Measurements from ENCODE around the gene CDK16. TPM values are rescaled to one million over a fixed set of nuclear protein-coding genes. Genes with fewer than 3 reads are reported as not detected.
A peak's percentile ranks its signal among the peaks of the same experiment; 100 is the strongest.

Gene CDK16
- polyA plus RNA-seq, 1 donor = 113 TPM

- no peak for DNase-seq
Observed at GRCh38 chrX:47182106-47182700, 36.3 kb upstream of the CDK16 start.

DNA sequence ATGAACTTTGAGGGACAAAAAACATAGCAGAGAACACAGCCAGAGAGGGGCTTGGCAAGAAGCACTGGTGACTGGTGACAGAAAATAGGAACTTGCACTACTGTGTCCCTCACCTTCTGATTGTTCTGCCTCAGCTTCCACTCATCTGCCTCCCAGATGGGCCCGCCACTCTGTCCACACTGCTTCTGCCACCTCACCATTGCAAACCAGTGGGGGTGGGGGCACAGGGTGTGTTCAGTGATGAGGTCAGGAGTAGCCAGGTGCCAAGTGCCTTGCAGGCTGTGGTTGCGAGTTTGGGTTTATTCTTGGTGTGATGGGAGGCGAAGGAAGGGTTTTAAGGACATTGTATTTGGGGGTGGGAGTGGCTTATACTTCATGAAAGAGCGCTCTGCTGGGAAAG, 34.0 kb upstream of the CDK16 start:
- no peak for DNase-seq

DNA sequence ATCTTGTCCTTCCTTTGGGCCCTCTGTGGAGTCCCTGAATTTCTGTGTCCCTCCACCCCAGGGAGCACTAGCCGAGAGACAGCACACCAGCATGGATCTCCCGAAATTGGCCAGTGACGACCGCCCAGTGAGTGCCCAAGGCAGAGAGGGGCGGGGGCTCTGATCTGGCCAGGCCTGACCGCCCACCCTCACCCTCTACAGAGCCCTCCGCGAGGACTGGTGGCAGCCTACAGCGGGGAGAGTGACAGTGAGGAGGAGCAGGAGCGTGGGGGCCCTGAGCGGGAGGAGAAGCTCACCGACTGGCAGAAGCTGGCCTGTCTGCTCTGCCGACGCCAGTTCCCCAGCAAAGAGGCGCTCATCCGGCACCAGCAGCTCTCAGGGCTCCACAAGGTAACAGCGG, 33.2 kb upstream of the CDK16 start:
- DNase-seq = no peak

DNA sequence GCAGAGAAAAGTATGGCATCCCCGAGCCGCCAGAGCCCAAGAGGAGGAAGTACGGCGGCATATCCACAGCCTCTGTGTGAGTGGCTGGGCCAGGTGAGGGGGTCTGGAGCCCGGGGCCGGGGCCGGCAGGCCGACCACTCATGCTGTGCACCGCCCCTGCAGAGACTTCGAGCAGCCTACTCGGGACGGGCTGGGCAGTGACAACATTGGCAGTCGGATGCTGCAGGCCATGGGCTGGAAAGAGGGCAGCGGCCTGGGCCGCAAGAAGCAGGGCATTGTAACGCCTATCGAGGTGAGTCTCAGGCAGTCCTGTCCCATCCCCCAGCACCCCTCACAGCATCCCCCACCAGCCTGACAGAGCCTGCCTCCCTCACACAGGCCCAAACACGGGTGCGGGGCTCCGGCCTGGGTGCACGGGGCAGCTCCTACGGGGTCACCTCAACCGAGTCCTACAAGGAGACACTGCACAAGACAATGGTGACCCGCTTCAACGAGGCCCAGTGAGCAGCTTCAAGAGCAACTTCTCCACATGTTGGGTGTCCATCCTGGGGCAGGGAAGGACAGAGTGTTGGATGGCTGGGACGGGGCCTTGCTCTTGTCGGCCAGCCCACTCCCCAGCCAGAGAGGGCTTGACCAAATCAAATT, 32.3 kb upstream of the CDK16 start:
- DNase-seq = no peak

GRCh38 chrX:47187106-47187677, 31.3 kb upstream of the CDK16 start:
- DNase-seq = no peak

- no peak for DNase-seq
Observed at GRCh38 chrX:47189906-47190305, 28.6 kb upstream of the CDK16 start.

DNA sequence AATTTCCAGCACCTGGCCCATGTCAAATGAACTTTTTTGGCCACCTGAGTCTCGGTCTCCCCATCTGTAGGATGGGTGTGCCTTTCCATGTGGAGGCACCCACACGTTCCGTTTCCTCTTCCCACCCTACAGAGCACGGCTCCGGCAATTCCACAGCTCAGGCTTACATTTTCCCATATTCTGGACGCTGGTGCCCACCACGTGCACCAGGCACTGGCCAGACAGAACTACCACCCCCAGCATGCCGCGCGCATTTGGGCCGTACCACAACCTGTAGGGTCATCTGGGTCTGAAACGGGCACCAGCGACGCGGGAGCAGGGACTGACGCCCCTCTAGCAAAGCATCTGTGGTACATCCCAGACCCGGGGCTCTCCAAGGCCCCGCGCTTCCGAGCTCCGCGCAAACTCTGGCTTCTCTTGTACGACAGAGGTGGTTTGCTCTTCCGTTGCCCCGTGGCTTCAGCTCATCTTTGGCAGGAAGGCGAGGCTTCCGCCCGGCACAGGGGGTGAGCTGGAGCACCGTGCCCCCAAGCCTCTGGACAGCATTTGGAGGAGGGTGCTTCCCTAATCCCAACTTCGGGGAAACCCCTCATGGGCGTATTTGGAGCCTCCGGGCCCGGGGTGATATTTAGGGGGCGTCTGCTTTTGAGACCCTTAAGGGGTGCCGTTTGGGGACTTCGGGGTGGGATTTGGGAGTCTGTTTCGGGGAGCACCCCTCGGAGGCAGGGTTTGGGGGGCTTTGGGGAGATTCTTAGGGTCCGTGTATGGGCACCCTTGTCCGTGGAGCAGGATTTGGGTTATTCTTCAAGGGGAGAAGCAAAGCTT, 27.8 kb upstream of the CDK16 start:
- peak; percentile 84 for DNase-seq

- DNase-seq = no peak
Observed at GRCh38 chrX:47191331-47191730, 27.1 kb upstream of the CDK16 start.

DNA sequence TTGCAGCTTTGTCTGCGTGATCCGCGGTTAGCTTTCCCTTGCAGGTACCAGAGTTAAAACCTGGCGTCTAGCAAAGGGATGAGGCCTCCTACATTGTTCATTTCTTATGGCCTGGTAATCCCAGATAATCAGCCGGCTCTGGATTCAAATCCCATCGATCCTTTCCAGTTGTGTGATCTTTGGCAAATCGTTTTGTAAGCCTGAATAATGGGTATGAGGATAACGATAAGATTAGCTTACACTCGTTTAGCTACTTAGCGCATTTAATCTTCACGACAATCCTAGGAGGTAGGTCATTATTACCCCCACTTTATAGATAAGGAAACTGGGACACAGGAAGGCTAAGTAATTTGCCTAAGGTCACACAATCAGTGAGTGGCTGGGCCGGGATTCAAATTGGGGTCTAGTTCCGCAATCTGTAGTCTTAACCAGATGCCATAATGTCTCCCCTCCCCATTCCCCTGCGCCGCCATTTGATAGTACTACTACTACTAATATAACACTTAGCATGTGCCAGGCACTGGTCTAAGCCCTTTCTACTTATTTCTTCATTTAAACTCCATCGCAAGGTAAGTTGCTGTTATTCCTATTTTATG, 26.6 kb upstream of the CDK16 start:
- no peak for DNase-seq

DNA sequence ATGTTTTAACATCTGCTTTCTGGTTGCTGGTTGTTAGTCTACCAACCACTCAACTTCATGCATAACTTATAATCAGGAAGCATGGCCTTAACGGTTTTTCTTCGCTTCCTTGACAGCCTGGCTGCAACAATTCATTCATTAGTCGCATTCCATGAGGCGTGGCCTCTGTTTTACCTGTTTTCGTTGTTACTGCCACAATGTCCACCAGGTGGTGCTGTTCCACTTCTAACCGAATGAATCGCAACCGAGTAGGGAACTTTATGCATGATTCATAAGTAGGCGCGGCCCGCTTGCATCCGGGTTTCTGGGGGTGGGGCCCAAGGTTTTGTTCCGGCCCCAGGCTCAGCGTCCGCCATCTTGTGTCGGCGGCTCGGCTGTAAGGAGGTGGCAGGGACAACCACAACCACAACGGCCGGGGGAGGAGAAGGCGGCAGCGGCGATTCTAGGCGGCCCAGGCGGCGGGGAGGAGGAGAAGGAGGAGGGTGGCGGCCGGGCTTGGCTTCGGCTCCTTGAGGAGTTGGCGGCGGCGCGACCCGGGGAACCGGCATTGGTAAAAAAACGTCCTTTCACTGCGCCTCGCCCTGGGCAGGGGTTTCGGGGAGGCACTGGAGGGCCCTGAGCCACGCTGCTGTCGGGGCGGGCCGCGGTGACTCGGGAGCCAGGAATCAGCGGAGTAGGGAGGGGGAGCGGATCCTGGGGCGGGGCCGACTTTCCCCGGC, 24.8 kb upstream of the CDK16 start, which contains the start of gene UBA1:
Gene UBA1, plus strand, starts transcription at position 355 of the 719 bp plus-strand sequence. CDS start 4,974 bp downstream, outside the sequence.
- DNase-seq = peak; percentile 98

GRCh38 chrX:47194194-47194787, 24.2 kb upstream of the CDK16 start:
- peak; percentile 13 for DNase-seq

DNA sequence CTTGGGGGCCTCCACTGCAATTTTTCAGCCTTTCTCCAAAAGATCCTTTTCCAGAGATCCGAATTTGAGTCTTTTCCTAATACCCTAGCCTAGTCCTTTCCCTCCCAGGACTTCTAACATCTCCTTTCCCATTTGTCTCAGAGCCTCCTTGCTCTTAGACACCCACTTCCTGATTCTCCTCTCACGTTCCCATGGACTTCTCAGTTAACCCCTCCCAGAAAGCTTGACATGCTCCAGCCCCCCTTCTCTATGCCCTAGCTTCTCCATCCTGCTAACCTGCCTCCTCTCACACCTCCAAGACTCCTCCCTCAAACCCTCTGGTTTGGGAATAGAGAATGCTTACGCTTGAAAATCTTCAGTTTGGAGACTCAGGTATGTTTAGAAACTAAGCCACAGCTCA, 22.4 kb upstream of the CDK16 start:
- no peak for DNase-seq

- DNase-seq = no peak
Observed at GRCh38 chrX:47197526-47197925, 21.0 kb upstream of the CDK16 start.

GRCh38 chrX:47198026-47198686, 20.3 kb upstream of the CDK16 start:
- DNase-seq = no peak

DNA sequence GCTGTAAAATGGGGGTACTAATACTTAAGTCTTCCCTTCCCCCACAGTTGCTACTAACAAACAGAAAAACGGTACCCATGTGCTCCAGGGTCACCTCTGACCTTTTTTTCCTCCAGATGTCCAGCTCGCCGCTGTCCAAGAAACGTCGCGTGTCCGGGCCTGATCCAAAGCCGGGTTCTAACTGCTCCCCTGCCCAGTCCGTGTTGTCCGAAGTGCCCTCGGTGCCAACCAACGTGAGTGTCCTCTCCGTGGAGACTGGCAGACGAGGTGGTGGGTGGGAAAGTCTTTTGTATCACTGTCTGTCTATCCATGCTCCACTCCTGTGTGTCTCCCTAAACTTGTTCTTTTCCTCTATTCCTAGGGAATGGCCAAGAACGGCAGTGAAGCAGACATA, 19.8 kb upstream of the CDK16 start:
- DNase-seq = no peak

DNA sequence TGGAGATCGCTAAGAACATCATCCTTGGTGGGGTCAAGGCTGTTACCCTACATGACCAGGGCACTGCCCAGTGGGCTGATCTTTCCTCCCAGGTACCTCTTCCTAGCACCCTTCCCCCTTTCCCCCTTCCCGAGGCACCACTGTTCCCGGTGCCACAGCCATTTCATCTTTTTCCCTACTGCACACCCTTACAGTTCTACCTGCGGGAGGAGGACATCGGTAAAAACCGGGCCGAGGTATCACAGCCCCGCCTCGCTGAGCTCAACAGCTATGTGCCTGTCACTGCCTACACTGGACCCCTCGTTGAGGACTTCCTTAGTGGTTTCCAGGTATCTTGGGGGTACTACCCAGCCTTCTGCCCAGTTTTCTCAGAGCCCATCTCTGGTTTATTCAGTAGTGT, 19.2 kb upstream of the CDK16 start:
- DNase-seq = no peak

DNA sequence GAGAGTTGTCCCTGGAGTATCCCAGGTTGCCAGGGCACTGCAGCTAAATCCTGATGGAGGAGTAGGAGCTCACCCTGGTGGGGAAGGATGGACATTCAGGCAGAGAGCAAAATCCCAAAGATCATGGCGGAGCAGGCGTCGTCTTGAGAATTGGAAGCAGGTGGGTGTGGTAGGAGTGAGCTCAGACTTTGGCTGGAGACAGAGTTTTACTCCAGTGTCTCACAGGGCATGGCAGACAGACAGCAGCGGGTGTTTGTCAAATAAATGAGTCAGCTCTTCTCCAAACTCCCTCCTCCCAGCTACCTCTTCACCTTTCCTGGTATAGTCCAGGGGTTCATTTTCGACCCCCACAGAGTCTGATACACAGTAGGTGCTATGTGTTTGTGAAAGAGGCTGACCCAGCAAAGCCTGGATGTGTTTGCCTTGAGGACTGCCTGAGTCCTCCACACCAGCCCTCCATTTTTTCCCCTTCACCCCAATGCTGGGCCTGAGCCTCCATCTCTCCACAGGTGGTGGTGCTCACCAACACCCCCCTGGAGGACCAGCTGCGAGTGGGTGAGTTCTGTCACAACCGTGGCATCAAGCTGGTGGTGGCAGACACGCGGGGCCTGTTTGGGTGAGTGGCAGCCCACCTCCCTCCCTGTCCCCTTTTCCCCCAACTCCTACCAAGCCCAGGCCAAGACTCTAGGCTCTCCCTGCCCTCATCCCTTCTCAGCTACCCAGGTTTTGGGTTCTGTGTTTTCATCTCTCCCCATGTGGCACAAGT, 17.9 kb upstream of the CDK16 start:
- no peak for DNase-seq

- DNase-seq = no peak
Observed at GRCh38 chrX:47201345-47201944, 17.0 kb upstream of the CDK16 start.

DNA sequence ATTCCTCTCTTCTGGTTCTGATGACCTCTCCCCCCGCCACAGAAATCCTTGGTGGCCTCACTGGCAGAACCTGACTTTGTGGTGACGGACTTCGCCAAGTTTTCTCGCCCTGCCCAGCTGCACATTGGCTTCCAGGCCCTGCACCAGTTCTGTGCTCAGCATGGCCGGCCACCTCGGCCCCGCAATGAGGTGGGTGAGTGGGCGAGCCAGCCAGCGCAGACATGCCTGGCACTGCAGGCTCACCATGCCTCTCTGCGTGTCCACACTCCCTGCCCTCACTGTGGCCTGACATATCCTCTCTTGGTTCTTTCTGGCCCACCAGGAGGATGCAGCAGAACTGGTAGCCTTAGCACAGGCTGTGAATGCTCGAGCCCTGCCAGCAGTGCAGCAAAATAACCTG, 16.2 kb upstream of the CDK16 start:
- no peak for DNase-seq

GRCh38 chrX:47202877-47203276, 15.6 kb upstream of the CDK16 start:
- no peak for DNase-seq

Measured in left kidney (tissue), 2 donors.